Sigmoid colon (tissue), 7 donors: Measurements from ENCODE around the gene UBA52. TPM values are rescaled to one million over a fixed set of nuclear protein-coding genes. Genes with fewer than 3 reads are reported as not detected.

Experiments used
- DNase-seq: peaks from one replicate; pipeline ENCODE4 v3.0.0-alpha.2; 2019
- H3K27ac ChIP-seq, 4 donors: fragments of 200-600 bp; sonication (generic); one replicate each; pipeline ENCODE4 v1.5.1; 2016 to 2019; ENCODE audit warnings: mild to moderate bottlenecking in 1 of 4
- H3K27me3 ChIP-seq, 3 donors: fragments of 200-600 bp; sonication (generic); one replicate each; pipeline ENCODE4 v1.5.1; 2019; ENCODE audit warnings: mild to moderate bottlenecking in 1 of 3
- H3K36me3 ChIP-seq, 4 donors: fragments of 200-600 bp; sonication (generic); one replicate each; pipeline ENCODE4 v1.5.1; 2016 to 2019
- H3K4me1 ChIP-seq, 4 donors: fragments of 200-600 bp; sonication (generic); one replicate each; pipeline ENCODE4 v1.5.1; 2017 to 2019
- H3K4me3 ChIP-seq, 4 donors: fragments of 200-600 bp; sonication (generic); one replicate each; pipeline ENCODE4 v1.5.1; 2017 to 2019; ENCODE audit warnings: mild to moderate bottlenecking in 2 of 4, moderate library complexity in 1 of 4
- H3K9me3 ChIP-seq, 4 donors: fragments of 200-600 bp in 3 of 4; sonication (generic) in 3 of 4; one replicate each; pipeline versions ENCODE4 v1.5.1 to v1.6.1; 2013 to 2019
- CTCF ChIP-seq, 4 experiments: fragments of 450-650 bp in 3 of 4; fragments of 200-600 bp in 1 of 4; IDR thresholded peaks; one replicate each; pipeline ENCODE4 v1.5.1; 2016 to 2019; ENCODE audit warnings: antibody characterized with exemption in 4 of 4, mild to moderate bottlenecking in 3 of 4, moderate library complexity in 2 of 4
- EP300 ChIP-seq, 4 donors: sonication (generic); formaldehyde crosslinking; IDR thresholded peaks; one replicate each; pipeline ENCODE4 v1.6.1; 2017; ENCODE audit warnings: antibody characterized with exemption in 4 of 4
- POLR2A ChIP-seq, 2 donors: fragments of 450-650 bp; IDR thresholded peaks; one replicate each; pipeline ENCODE4 v1.6.1; 2016; ENCODE audit warnings: antibody characterized with exemption in 2 of 2, mild to moderate bottlenecking in 2 of 2, moderate library complexity in 2 of 2
- POLR2AphosphoS5 ChIP-seq, 4 donors: sonication (generic); formaldehyde crosslinking; IDR thresholded peaks; one replicate each; pipeline ENCODE4 v1.6.1; 2017; ENCODE audit warnings: antibody characterized with exemption in 4 of 4
- WGBS, 2 donors: extraction: QIAGEN DNeasy Blood & Tissue Kit; methylation state at CpG; one replicate each; pipeline ENCODE4 v1.1.7; 2013; 5-methylcytosine and 5-hydroxymethylcytosine counted together
- intact Hi-C: fragments of 100-400 bp; cut with DNase I; formaldehyde crosslinking; loops from one replicate; pipeline ENCODE4 v1.15.1; 2023
- polyA plus RNA-seq, 3 donors: library from polyadenylated mRNA; stranded (reverse); fragments of 200-250 nt; gene quantifications; one replicate each; pipeline ENCODE4 v1.2.3, GENCODE V29; 2013
- total RNA-seq, 4 donors: library from RNA; depleted of rRNA; stranded (reverse); fragments of >200 nt; gene quantifications; one replicate each; pipeline ENCODE4 v1.1.0, GENCODE V29; 2016
- donor health status: healthy with polysubstance abuse.
- donor health status: Bipolar disorder and iron deficiency.
- donor health status: healthy.

The UBA52 gene
- total and polyA plus RNA-seq, 7 donors = 450 to 1,720 (median 1,029) TPM

DNA sequence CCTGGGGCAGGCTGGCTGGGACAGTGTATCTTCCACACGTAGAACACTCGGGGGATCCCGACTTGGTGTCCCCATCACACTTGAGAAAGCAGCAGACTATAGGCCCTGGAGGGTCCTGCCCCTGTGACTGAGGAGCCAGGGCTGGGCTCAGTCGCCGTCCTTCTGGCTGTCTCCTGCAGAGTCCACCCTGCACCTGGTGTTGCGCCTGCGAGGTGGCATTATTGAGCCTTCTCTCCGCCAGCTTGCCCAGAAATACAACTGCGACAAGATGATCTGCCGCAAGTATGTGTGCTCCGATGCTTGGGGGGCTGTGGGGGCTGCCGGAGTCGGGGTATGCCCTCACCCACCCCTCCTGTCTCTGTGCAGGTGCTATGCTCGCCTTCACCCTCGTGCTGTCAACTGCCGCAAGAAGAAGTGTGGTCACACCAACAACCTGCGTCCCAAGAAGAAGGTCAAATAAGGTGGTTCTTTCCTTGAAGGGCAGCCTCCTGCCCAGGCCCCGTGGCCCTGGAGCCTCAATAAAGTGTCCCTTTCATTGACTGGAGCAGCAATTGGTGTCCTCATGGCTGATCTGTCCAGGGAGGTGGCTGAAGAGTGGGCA is 3.1 kb downstream of the UBA52 start:
- H3K27me3 ChIP-seq = no peaks in the 10 kb centered on the region
- H3K27ac ChIP-seq = no peak overlapping the region
- H3K4me3 ChIP-seq = no peak overlapping the region
- 93 to 97% methylated on average over 18 of the region's 18 CpGs for WGBS, 2 donors
- intact Hi-C loops = loop anchor here (5.0 kb wide), 2 partner anchors 52 to 122 kb away; partner anchors contain the start of gene ELL
- no peak for TF ChIP-seq EP300 (IDR thresholded peaks at IDR 0.05)
- TF ChIP-seq POLR2A (IDR thresholded peaks at IDR 0.05) = no peak
- TF ChIP-seq POLR2AphosphoS5 (IDR thresholded peaks at IDR 0.05) = no peak
- H3K36me3 ChIP-seq = peaks cover 19 to 51% (median 33%) of the 10 kb centered on the region in 4 donors
- H3K4me1 ChIP-seq = peaks cover 0 to 25% (median 22%) of the 10 kb centered on the region in 4 donors
- DNase-seq = no peak
- H3K9me3 ChIP-seq = no peaks in the 10 kb centered on the region

DNA sequence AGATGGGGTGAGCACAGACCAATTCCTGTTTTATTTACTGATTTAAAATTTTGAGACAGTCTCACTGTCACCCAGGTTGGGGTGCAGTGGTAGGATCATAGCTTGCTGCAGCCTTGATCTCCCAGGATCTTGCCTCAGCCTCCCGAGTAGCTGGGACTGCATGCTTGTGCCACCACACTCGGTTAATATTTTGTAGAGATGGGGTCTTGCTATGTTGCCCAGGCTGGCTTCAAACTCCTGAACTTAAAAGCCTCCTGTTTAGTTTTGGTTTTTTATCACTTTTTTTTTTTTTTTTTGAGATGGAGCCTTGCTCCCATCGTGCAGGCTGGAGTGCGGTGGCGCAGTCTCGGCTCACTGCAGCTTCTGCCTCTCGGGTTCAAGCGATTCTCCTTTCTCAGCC is 4.7 kb downstream of the UBA52 start:
- WGBS, 2 donors = 85 to 87% methylated on average over 8 of the region's 8 CpGs
- Histone ChIP-seq H3K27ac (no peak overlapping the region), H3K36me3 (peaks cover 19 to 51% (median 33%) of the 10 kb centered on the region in 4 donors), H3K27me3 (no peaks in the 10 kb centered on the region), H3K4me3 (no peak overlapping the region), H3K9me3 (no peaks in the 10 kb centered on the region), H3K4me1 (peaks cover 0 to 18% (median 17%) of the 10 kb centered on the region in 4 donors)
- TF ChIP-seq CTCF (IDR thresholded peaks at IDR 0.05) (no peak), POLR2A (IDR thresholded peaks at IDR 0.05) (no peak), POLR2AphosphoS5 (IDR thresholded peaks at IDR 0.05) (no peak), EP300 (IDR thresholded peaks at IDR 0.05) (no peak)
- no peak for DNase-seq
- intact Hi-C loops = no loop called here

GRCh38 chr19:18577365-18577914 is 5.8 kb downstream of the UBA52 start:
- 91 to 92% methylated on average over 21 of the region's 21 CpGs for WGBS, 2 donors
- TF ChIP-seq EP300 (IDR thresholded peaks at IDR 0.05) (no peak), POLR2A (IDR thresholded peaks at IDR 0.05) (no peak), CTCF (IDR thresholded peaks at IDR 0.05) (no peak), POLR2AphosphoS5 (IDR thresholded peaks at IDR 0.05) (no peak)

GRCh38 chr19:18580311-18580710 is 8.7 kb downstream of the UBA52 start:
- Histone ChIP-seq H3K36me3 (peaks cover 1 to 28% (median 13%) of the 10 kb centered on the region in 4 donors), H3K4me1 (no peaks in the 10 kb centered on the region), H3K27ac (no peak overlapping the region), H3K27me3 (no peaks in the 10 kb centered on the region), H3K4me3 (no peak overlapping the region), H3K9me3 (no peaks in the 10 kb centered on the region)
- TF ChIP-seq POLR2AphosphoS5 (IDR thresholded peaks at IDR 0.05) = no peak
- no peak for TF ChIP-seq POLR2A (IDR thresholded peaks at IDR 0.05)
- no peak for TF ChIP-seq CTCF (IDR thresholded peaks at IDR 0.05)
- TF ChIP-seq EP300 (IDR thresholded peaks at IDR 0.05) = no peak
- DNase-seq = no peak
- 66 to 75% methylated on average over 7 of the region's 7 CpGs for WGBS, 2 donors
- intact Hi-C loops = no loop called here

More at GRCh38 chr19:18577365-18577914, 5.8 kb downstream of the UBA52 start:
- Histone ChIP-seq H3K9me3 (no peaks in the 10 kb centered on the region), H3K4me3 (no peak overlapping the region), H3K36me3 (peaks cover 19 to 51% (median 33%) of the 10 kb centered on the region in 4 donors), H3K27ac (no peak overlapping the region), H3K27me3 (no peaks in the 10 kb centered on the region), H3K4me1 (peaks cover 0 to 14% (median 13%) of the 10 kb centered on the region in 4 donors)
- intact Hi-C loops = no loop called here
- no peak for DNase-seq

GRCh38 chr19:18586306-18586705 is 14.6 kb downstream of the UBA52 start:
- no peak overlapping the region for H3K27ac ChIP-seq
- intact Hi-C loops = loop anchor here (5.0 kb wide), 3 partner anchors 96 to 246 kb away; partner anchors contain the start of genes CRTC1 and UPF1

More at GRCh38 chr19:18586306-18586705, 14.6 kb downstream of the UBA52 start:
- Histone ChIP-seq H3K27me3 (no peaks in the 10 kb centered on the region), H3K4me1 (peaks cover 0 to 30% (median 23%) of the 10 kb centered on the region in 4 donors), H3K36me3 (peaks cover 0 to 9% (median 3%) of the 10 kb centered on the region in 4 donors), H3K9me3 (no peaks in the 10 kb centered on the region), H3K4me3 (no peak overlapping the region)
- TF ChIP-seq EP300 (IDR thresholded peaks at IDR 0.05) (no peak), CTCF (IDR thresholded peaks at IDR 0.05) (no peak), POLR2A (IDR thresholded peaks at IDR 0.05) (no peak), POLR2AphosphoS5 (IDR thresholded peaks at IDR 0.05) (no peak)
- 49 to 59% methylated on average over 2 of the region's 2 CpGs for WGBS, 2 donors
- no peak for DNase-seq
